ENCODE data around the gene LIMD2.

DNA sequence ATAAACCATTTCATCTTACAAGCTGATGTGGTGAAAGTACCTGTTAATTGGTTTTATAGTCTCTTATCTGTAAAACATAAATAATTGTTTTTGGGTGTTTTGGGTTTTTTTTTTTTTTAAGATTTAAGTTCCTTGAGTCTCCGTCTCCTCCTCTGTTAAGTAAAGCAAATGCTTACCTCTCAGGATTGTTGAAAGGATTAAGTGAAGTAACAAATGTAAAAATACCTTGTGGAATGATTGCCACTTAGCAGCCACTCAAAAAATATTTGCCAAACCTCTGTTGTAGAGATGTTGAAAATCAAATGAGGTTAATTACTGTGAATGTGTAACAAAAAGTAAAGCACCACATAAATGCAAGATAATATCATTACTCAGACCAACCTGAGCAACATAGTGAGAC is 19.2 kb downstream of the LIMD2 start:
- TF ChIP-seq, protein P1, sequence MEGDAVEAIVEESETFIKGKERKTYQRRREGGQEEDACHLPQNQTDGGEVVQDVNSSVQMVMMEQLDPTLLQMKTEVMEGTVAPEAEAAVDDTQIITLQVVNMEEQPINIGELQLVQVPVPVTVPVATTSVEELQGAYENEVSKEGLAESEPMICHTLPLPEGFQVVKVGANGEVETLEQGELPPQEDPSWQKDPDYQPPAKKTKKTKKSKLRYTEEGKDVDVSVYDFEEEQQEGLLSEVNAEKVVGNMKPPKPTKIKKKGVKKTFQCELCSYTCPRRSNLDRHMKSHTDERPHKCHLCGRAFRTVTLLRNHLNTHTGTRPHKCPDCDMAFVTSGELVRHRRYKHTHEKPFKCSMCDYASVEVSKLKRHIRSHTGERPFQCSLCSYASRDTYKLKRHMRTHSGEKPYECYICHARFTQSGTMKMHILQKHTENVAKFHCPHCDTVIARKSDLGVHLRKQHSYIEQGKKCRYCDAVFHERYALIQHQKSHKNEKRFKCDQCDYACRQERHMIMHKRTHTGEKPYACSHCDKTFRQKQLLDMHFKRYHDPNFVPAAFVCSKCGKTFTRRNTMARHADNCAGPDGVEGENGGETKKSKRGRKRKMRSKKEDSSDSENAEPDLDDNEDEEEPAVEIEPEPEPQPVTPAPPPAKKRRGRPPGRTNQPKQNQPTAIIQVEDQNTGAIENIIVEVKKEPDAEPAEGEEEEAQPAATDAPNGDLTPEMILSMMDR (IDR thresholded peaks at IDR 0.05): no peak
- TF ChIP-seq POLR2A (IDR thresholded peaks at IDR 0.05): no peak
